WI38 (cell line): Measurements from ENCODE around the gene EFNA5.

ENCODE experiments used
- H3K4me3 ChIP-seq: 2 replicates; pipeline ENCODE4 v1.5.1; 2011; ENCODE audit warnings: low read depth, mild to moderate bottlenecking, control low read depth, low read length
- TF ChIP-seq, protein P1 (sequence below): IDR thresholded peaks from 2 replicates; pipeline ENCODE4 v1.5.1; 2012; ENCODE audit warnings: low read depth, mild to moderate bottlenecking, control low read depth, low read length

EFNA5 gene

DNA sequence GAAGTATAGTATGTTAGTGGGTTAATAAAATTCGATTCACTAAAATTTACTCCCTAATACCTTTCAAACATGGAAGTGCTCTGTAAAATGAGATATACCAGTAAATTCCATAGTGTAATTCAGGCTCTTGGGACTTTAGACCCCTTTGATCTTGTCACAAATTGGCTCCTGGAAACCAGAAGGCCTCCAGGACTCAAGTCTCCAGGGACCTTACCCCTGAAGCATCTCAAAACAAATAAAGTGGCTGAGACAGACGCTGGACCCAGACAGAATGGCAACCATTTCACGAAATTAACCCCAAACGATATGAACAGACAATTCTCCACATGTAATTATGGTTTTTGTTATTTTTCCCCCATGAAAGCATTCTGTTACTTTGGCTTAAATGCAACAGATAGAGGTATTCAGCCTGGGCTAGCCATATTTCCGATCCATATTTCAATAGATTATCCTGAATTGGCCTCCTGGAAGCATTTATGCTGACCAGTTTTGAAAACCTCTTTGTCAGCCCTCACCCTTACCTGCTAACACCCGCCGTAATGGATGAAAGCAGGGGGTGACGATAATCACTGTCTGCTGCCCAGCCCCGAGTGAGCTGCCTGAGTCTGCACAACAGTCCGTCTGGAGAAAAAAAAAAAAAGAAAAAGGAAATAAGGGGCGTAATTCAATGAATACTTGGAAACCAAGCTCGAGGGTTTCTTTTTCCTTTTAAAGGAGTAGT lies 34.1 kb upstream of the EFNA5 start:
- TF ChIP-seq, protein P1, sequence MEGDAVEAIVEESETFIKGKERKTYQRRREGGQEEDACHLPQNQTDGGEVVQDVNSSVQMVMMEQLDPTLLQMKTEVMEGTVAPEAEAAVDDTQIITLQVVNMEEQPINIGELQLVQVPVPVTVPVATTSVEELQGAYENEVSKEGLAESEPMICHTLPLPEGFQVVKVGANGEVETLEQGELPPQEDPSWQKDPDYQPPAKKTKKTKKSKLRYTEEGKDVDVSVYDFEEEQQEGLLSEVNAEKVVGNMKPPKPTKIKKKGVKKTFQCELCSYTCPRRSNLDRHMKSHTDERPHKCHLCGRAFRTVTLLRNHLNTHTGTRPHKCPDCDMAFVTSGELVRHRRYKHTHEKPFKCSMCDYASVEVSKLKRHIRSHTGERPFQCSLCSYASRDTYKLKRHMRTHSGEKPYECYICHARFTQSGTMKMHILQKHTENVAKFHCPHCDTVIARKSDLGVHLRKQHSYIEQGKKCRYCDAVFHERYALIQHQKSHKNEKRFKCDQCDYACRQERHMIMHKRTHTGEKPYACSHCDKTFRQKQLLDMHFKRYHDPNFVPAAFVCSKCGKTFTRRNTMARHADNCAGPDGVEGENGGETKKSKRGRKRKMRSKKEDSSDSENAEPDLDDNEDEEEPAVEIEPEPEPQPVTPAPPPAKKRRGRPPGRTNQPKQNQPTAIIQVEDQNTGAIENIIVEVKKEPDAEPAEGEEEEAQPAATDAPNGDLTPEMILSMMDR, result no peak
- no peak overlapping the region for H3K4me3 ChIP-seq

DNA sequence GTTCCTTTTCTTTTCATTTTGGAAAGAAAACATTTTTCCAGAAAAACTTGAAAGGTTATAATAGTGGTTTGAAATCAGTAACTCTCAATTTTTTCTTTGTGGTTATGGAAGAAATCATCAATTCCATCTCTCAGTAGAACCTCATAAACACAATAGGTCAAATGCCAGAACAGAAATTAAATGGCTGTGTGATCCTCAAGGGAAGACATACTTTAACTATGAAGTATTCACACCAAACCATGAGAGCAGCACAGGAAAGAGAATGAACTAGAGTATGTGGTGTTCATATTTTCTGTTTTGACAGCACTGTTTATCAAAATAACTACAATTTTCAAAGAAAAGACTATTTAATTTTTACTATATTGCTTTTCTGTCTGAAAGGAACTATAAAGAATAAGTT lies 29.7 kb upstream of the EFNA5 start:
- TF ChIP-seq, protein P1, result no peak
- no peak overlapping the region for H3K4me3 ChIP-seq

DNA sequence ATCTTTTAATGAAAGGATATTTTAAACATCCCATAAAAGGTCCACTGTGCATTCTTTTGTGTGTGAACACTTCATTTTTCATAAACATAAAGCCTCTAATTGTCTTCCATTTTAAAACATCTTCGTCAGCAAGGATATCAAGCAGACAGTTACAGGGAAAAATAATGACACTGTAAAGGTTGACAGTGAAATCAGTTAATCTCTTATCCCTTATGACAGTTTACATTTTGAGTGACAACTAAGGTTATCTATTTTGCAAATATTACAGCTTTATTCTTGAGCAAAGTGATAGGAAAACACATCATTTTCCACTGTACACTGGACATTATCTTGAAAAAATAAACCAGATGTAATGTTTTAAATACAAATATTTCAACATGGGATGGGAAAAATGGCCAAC lies 28.7 kb upstream of the EFNA5 start:
- TF ChIP-seq, protein P1, result no peak

DNA sequence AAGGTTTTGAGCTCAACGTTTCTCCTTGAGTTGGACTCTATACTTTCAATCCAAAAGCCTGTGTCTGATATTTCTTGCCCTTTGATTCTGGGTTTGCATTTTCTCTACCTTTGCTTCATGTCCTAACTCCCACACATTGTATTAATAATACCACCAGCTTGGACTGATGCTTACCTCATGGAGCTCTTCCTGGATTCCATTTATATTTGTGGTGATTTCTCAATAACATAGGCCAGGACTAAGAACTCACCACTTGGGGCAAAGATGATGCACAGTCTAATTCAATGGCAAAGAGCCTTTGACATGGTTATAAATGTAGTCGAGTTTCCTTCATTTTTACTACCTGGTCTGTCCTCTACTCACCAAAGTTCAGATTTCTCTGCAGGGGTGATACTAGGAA lies 27.5 kb upstream of the EFNA5 start:
- H3K4me3 ChIP-seq, result no peak overlapping the region
- TF ChIP-seq, protein P1, result no peak

More for the DNA sequence above, 28.7 kb upstream of the EFNA5 start:
- no peak overlapping the region for H3K4me3 ChIP-seq

DNA sequence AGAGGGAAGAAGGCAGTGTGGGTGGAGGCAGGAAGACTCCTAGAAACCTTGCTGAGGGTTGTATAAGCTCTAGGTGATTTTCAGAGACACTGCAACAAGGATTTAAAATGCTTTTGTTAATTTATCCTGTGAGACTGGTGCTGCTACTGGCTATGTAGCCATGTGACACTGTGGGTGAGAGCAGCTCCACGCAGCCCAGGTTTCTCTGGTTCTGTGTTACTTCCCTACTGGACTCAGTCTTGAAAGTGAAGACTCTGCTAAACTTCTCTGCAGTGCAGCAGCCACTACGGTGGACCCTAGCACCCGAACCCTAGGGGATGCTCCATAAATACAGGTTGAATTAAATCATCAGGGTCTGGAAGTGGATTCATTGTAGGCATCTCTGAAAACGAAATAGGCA lies 25.8 kb upstream of the EFNA5 start:
- H3K4me3 ChIP-seq, result no peak overlapping the region
- TF ChIP-seq, protein P1, result no peak

DNA sequence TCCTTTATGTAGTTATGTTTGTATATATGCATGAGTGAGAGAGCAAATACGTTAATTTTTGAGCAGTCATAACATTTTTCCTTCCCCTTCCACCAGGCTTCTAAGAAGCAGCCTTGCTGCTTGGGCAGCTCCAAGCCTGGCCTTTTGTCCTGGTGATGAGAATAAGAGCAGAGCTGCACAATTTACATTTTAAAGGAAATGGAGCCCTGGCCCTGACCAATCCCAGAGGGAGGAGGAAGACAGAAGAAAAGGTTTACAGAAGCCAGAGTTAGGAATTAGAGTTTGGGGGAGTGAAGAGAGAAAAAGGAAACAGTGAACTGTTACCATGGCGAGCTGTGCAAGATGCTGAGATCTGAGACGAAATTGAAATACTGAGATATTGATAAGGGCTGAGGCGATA lies 25.3 kb upstream of the EFNA5 start:
- TF ChIP-seq, protein P1, result no peak
- no peak overlapping the region for H3K4me3 ChIP-seq

DNA sequence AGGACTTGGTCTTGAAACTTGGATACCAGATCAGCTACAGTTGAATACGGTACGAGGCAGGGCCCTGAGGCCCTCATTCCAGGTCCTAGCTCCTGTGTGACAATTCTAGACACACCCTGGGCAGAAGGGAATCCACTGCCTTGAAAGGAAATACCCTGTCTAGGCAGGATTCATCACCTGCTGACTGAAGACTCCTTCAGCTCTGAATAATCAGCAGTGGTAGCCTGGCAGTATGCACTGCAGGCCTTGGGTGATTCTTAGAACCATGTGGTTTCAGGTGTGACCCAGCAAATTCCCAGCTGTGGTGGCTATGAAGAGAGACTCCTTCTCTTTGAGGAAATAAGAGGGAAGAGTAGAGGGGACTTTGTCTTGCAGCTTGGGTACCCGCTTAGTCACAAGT lies 17.2 kb upstream of the EFNA5 start:
- TF ChIP-seq, protein P1, result no peak
- H3K4me3 ChIP-seq, result no peak overlapping the region
